PC-3 (cell line): Measurements from ENCODE around the gene FBF1.

Source experiments
- EZH2 ChIP-seq: fragments of 300-600 bp; sonication (generic); IDR thresholded peaks from one replicate; pipeline ENCODE4 v1.6.1; 2017; ENCODE audit warnings: antibody characterized with exemption, mild to moderate bottlenecking, low read length; ENCODE audit not compliant: unreplicated experiment
- EZH2phosphoT487 ChIP-seq: fragments of 300-600 bp; sonication (generic); IDR thresholded peaks from 2 replicates; pipeline ENCODE4 v1.6.1; 2018; ENCODE audit warnings: mild to moderate bottlenecking, antibody characterized with exemption, low read length, borderline replicate concordance
- TF ChIP-seq, protein P1 (sequence below): fragments of 300-600 bp; sonication (generic); conservative IDR thresholded peaks from 2 replicates; pipeline ENCODE4 v1.5.1; 2017; ENCODE audit warnings: antibody characterized with exemption, low read depth, mild to moderate bottlenecking, low read length

DNA sequence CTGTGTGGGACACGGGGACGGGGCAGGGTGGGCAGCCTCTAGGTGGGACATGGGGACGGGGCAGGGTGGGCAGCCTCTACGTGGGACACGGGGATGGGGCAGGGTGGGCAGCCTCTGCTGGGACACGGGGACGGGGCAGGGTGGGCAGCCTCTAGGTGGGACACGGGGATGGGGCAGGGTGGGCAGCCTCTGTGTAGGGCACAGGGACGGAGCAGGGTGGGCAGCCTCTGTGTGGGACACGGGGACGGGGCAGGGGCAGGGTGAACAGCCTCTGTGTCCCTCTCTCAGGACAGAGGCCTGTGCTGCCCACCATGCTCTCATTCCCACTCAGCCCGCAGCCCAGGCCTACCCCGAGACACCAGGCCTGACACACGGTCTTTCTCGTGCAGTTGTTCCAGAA, 19.2 kb downstream of the FBF1 start:
- no peak for TF ChIP-seq EZH2
- TF ChIP-seq, protein P1, sequence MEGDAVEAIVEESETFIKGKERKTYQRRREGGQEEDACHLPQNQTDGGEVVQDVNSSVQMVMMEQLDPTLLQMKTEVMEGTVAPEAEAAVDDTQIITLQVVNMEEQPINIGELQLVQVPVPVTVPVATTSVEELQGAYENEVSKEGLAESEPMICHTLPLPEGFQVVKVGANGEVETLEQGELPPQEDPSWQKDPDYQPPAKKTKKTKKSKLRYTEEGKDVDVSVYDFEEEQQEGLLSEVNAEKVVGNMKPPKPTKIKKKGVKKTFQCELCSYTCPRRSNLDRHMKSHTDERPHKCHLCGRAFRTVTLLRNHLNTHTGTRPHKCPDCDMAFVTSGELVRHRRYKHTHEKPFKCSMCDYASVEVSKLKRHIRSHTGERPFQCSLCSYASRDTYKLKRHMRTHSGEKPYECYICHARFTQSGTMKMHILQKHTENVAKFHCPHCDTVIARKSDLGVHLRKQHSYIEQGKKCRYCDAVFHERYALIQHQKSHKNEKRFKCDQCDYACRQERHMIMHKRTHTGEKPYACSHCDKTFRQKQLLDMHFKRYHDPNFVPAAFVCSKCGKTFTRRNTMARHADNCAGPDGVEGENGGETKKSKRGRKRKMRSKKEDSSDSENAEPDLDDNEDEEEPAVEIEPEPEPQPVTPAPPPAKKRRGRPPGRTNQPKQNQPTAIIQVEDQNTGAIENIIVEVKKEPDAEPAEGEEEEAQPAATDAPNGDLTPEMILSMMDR = no peak
- TF ChIP-seq EZH2phosphoT487 = no peak
